NT2/D1 (cell line): ENCODE data around the gene PHLPP1.

Experiments
- SUZ12 ChIP-seq: IDR thresholded peaks from 2 replicates; pipeline ENCODE4 v1.6.1; 2011; ENCODE audit not compliant: insufficient read length, insufficient read depth; ENCODE audit errors: extremely low read depth
- YY1 ChIP-seq: IDR thresholded peaks from 2 replicates; pipeline ENCODE4 v1.6.1; 2011; ENCODE audit not compliant: insufficient read length, insufficient read depth
- ZNF274 ChIP-seq: IDR thresholded peaks from 2 replicates; pipeline ENCODE4 v1.6.1; 2011; ENCODE audit warnings: mild to moderate bottlenecking, low read depth, low read length

DNA sequence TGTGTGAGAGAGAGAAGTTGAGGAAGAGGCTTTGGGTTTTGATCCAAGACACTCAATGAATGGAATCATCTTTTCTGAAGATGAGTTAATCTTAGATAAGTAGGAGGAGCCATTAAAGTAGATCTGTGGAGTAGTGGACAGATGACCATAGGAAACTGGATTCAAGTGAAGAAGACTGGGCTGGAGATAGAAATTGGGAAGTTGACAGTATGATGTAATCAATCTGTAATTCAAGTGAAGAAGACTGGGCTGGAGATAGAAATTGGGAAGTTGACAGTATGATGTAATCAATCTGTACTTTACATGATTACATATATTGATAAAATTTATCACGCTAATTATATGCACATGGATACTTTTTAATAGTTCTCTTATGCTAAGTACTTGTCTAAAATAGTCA lies 92.8 kb downstream of the PHLPP1 start:
- TF ChIP-seq ZNF274 (no peak), YY1 (no peak), SUZ12 (no peak)
